H9 (cell line): ENCODE data around the gene GP1BA. TPM values are rescaled to one million over a fixed set of nuclear protein-coding genes. Genes with fewer than 3 reads are reported as not detected.

Experiments
- DNase-seq: peaks from one replicate; pipeline ENCODE4 v3.0.0-alpha.2; 2017
- H2AFZ ChIP-seq: one replicate; pipeline ENCODE4 v1.6.1; 2013; ENCODE audit warnings: mild to moderate bottlenecking, low read length, control low read depth, moderate library complexity
- H2AK5ac ChIP-seq: 2 replicates; pipeline ENCODE4 v1.6.1; 2013; ENCODE audit warnings: low read length, control low read depth, mixed read lengths; ENCODE audit not compliant: insufficient read length
- H2BK120ac ChIP-seq: one replicate; pipeline ENCODE4 v1.6.1; 2013; ENCODE audit warnings: low read depth, mild to moderate bottlenecking, low read length, control low read depth, inconsistent platforms; ENCODE audit not compliant: poor library complexity, severe bottlenecking
- H2BK12ac ChIP-seq: 2 replicates; pipeline ENCODE4 v1.6.1; 2013; ENCODE audit warnings: low read length, control low read depth, mixed read lengths, low read depth; ENCODE audit not compliant: insufficient read length
- H2BK15ac ChIP-seq: 2 replicates; pipeline ENCODE4 v1.6.1; 2013; ENCODE audit warnings: low read depth, low read length, control low read depth
- H2BK20ac ChIP-seq: one replicate; pipeline ENCODE4 v1.6.1; 2013; ENCODE audit warnings: low read depth, mild to moderate bottlenecking, low read length, control low read depth, inconsistent platforms; ENCODE audit not compliant: poor library complexity, severe bottlenecking
- H2BK5ac ChIP-seq: 2 replicates; pipeline ENCODE4 v1.6.1; 2013; ENCODE audit warnings: low read length, control low read depth, mixed read lengths; ENCODE audit not compliant: insufficient read length
- H3K14ac ChIP-seq: 2 replicates; pipeline ENCODE4 v1.6.1; 2013; ENCODE audit warnings: low read length, control low read depth; ENCODE audit not compliant: insufficient read depth
- H3K18ac ChIP-seq: 2 replicates; pipeline ENCODE4 v1.6.1; 2013; ENCODE audit warnings: low read depth, mild to moderate bottlenecking, mixed read lengths, low read length, control low read depth; ENCODE audit not compliant: insufficient read length
- H3K23ac ChIP-seq: 2 replicates; pipeline ENCODE4 v1.6.1; 2013; ENCODE audit warnings: low read length, control low read depth, mixed read lengths, low read depth; ENCODE audit not compliant: insufficient read length
- H3K23me2 ChIP-seq: 2 replicates; pipeline ENCODE4 v1.6.1; 2013; ENCODE audit warnings: low read depth, mild to moderate bottlenecking, mixed read lengths, low read length, control low read depth; ENCODE audit not compliant: insufficient read length, poor library complexity, severe bottlenecking
- H3K27ac ChIP-seq: 2 replicates; pipeline ENCODE4 v1.5.1; 2013; ENCODE audit warnings: low read length, control low read depth, mixed read lengths, low read depth; ENCODE audit not compliant: insufficient read length
- H3K27me3 ChIP-seq: 2 replicates; pipeline ENCODE4 v1.6.1; 2013; ENCODE audit warnings: low read length, control low read depth, inconsistent platforms; ENCODE audit not compliant: insufficient read depth
- H3K4ac ChIP-seq: 2 replicates; pipeline ENCODE4 v1.6.1; 2013; ENCODE audit warnings: low read depth, mild to moderate bottlenecking, control low read depth, inconsistent platforms, low read length, moderate library complexity
- H3K4me1 ChIP-seq: 2 replicates; pipeline ENCODE4 v1.6.1; 2013; ENCODE audit warnings: low read length, control low read depth, inconsistent platforms; ENCODE audit not compliant: insufficient read depth
- H3K4me2 ChIP-seq: 2 replicates; pipeline ENCODE4 v1.6.1; 2013; ENCODE audit warnings: low read length, control low read depth, mixed read lengths; ENCODE audit not compliant: insufficient read length, insufficient read depth
- H3K56ac ChIP-seq: 2 replicates; pipeline ENCODE4 v1.6.1; 2013; ENCODE audit warnings: low read depth, mild to moderate bottlenecking, mixed read lengths, low read length, control low read depth; ENCODE audit not compliant: insufficient read length
- H3K79me1 ChIP-seq: 2 replicates; pipeline ENCODE4 v1.6.1; 2013; ENCODE audit warnings: low read depth, mild to moderate bottlenecking, moderate library complexity, low read length, control low read depth, inconsistent platforms; ENCODE audit not compliant: insufficient read depth, poor library complexity, severe bottlenecking
- H3K79me2 ChIP-seq: 2 replicates; pipeline ENCODE4 v1.6.1; 2013; ENCODE audit warnings: low read length, control low read depth, inconsistent platforms; ENCODE audit not compliant: insufficient read depth
- H3K9ac ChIP-seq: 2 replicates; pipeline ENCODE4 v1.6.1; 2013; ENCODE audit warnings: low read length, control low read depth, mixed read lengths; ENCODE audit not compliant: insufficient read length; ENCODE audit errors: extremely low read depth
- H3K9me3 ChIP-seq: one replicate; pipeline ENCODE4 v1.6.1; 2013; ENCODE audit warnings: low read depth, low read length, inconsistent platforms; ENCODE audit not compliant: control insufficient read depth
- H3T11ph ChIP-seq: one replicate; pipeline ENCODE4 v1.6.1; 2013; ENCODE audit warnings: mild to moderate bottlenecking, low read length, control low read depth, inconsistent platforms
- H4K20me1 ChIP-seq: one replicate; pipeline ENCODE4 v1.6.1; 2013; ENCODE audit not compliant: control insufficient read depth, insufficient read length, insufficient read depth
- H4K5ac ChIP-seq: 2 replicates; pipeline ENCODE4 v1.6.1; 2013; ENCODE audit warnings: low read depth, mild to moderate bottlenecking, mixed read lengths, low read length, control low read depth; ENCODE audit not compliant: insufficient read length
- H4K8ac ChIP-seq: replicated peaks from 2 replicates; pipeline ENCODE4 v1.6.1; 2013; ENCODE audit warnings: low read length, control low read depth, mixed read lengths, low read depth; ENCODE audit not compliant: insufficient read length
- H4K91ac ChIP-seq: 2 replicates; pipeline ENCODE4 v1.6.1; 2013; ENCODE audit warnings: low read depth, mild to moderate bottlenecking, moderate library complexity, mixed read lengths, low read length, control low read depth; ENCODE audit not compliant: insufficient read length
- H3K27ac Mint-ChIP-seq, 3 experiments: 2 replicates in 2 of 3; 3 replicates in 1 of 3; pipeline ENCODE4 v1.8.0; 2020 to 2021; ENCODE audit warnings: mixed read lengths in 3 of 3, mild to moderate bottlenecking in 1 of 3, moderate library complexity in 1 of 3
- H3K27me3 Mint-ChIP-seq: 2 replicates; pipeline ENCODE4 v1.8.0; 2021; ENCODE audit warnings: low read depth, mild to moderate bottlenecking, moderate library complexity, mixed read lengths
- H3K36me3 Mint-ChIP-seq, 3 experiments: 2 replicates in 2 of 3; 3 replicates in 1 of 3; pipeline ENCODE4 v1.8.0; 2020 to 2021; ENCODE audit warnings: low read depth in 3 of 3, mixed read lengths in 3 of 3; ENCODE audit not compliant: insufficient read depth in 1 of 3
- H3K4me1 Mint-ChIP-seq, 2 experiments: 2 replicates each; pipeline ENCODE4 v1.8.0; 2020; ENCODE audit warnings: mixed read lengths in 2 of 2
- H3K4me3 Mint-ChIP-seq, 2 experiments: 2 replicates in 1 of 2; 3 replicates in 1 of 2; pipeline ENCODE4 v1.8.0; 2020 to 2021; ENCODE audit warnings: mild to moderate bottlenecking in 2 of 2, mixed read lengths in 2 of 2, moderate library complexity in 1 of 2
- H3K9me3 Mint-ChIP-seq, 2 experiments: 2 replicates in 1 of 2; 3 replicates in 1 of 2; pipeline ENCODE4 v1.8.0; 2020; ENCODE audit warnings: mild to moderate bottlenecking in 2 of 2, mixed read lengths in 2 of 2, moderate library complexity in 1 of 2
- WGBS: extraction: QIAGEN DNeasy Blood & Tissue Kit; methylation state at CpG from one replicate; pipeline ENCODE4 v1.1.7; 2013; ENCODE audit warnings: missing lambda C conversion rate, low lambda C conversion rate, mixed read lengths; ENCODE audit not compliant: insufficient read length; ENCODE audit errors: extremely low coverage; 5-methylcytosine and 5-hydroxymethylcytosine counted together
- total RNA-seq: library from RNA; stranded (reverse); gene quantifications from 2 replicates; pipeline ENCODE4 v1.2.1, GENCODE V29; 2021
- TF ChIP-seq, protein P1 (sequence below): fragments of 200-600 bp; sonication (generic); conservative IDR thresholded peaks from 3 replicates; pipeline ENCODE4 v1.8.0; 2021; ENCODE audit warnings: antibody characterized with exemption, mild to moderate bottlenecking

The GP1BA gene
- total RNA-seq, 1 experiment from 2014 or later = not detected

DNA sequence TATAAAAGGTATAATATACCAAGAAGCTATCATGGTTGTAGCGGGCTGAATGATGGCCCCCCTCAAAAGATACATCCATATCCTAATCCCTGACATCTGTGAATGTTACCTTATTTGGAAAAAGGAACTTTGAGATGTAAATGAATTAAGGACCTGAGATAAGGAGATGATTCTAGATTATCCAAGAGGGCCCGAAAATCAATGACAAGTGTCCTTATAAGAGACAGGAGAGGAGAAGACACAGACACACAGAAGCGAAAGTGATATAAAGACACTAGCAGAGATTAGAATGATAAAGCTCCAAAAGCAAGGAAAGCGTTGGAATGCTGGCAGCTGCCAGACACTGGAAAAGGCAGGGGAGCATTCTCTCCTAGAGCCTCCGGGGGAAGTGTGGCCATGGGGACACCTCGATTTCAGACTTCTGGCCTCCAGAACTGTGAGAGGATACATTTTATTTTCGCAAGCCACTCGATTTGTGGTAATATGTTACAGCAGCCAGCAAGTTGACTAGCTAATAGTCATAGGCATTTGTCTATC, 12.5 kb upstream of the GP1BA start:
- no peaks in the 10 kb centered on the region for H3K9me3 Mint-ChIP-seq
- H3K56ac ChIP-seq = no peak overlapping the region
- peak; percentile 40 for DNase-seq
- no peak overlapping the region for H3K23ac ChIP-seq
- no peak overlapping the region for H3K4me3 Mint-ChIP-seq
- H2BK20ac ChIP-seq = no peak overlapping the region
- H3K14ac ChIP-seq = no peak overlapping the region
- WGBS = no CpG with 5 or more reads among the region's 8 CpGs
- H2AK5ac ChIP-seq = no peak overlapping the region
- no peaks in the 10 kb centered on the region for H3K79me1 ChIP-seq
- TF ChIP-seq, protein P1, sequence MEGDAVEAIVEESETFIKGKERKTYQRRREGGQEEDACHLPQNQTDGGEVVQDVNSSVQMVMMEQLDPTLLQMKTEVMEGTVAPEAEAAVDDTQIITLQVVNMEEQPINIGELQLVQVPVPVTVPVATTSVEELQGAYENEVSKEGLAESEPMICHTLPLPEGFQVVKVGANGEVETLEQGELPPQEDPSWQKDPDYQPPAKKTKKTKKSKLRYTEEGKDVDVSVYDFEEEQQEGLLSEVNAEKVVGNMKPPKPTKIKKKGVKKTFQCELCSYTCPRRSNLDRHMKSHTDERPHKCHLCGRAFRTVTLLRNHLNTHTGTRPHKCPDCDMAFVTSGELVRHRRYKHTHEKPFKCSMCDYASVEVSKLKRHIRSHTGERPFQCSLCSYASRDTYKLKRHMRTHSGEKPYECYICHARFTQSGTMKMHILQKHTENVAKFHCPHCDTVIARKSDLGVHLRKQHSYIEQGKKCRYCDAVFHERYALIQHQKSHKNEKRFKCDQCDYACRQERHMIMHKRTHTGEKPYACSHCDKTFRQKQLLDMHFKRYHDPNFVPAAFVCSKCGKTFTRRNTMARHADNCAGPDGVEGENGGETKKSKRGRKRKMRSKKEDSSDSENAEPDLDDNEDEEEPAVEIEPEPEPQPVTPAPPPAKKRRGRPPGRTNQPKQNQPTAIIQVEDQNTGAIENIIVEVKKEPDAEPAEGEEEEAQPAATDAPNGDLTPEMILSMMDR = 0 out of 3 replicates have a peak, but pooled peaks have one; percentile 11
- no peaks in the 10 kb centered on the region for H3K23me2 ChIP-seq
- H3T11ph ChIP-seq = no peak overlapping the region
- H2BK12ac ChIP-seq = no peak overlapping the region
- no peaks in the 10 kb centered on the region for H4K20me1 ChIP-seq
- H3K18ac ChIP-seq = no peak overlapping the region
- no peaks in the 10 kb centered on the region for H3K27me3 ChIP-seq
- H3K9me3 ChIP-seq = no peaks in the 10 kb centered on the region
- no peak overlapping the region for H3K4ac ChIP-seq
- no peak overlapping the region for H2BK15ac ChIP-seq
- H2BK5ac ChIP-seq = no peak overlapping the region
- H3K27me3 Mint-ChIP-seq = no peaks in the 10 kb centered on the region; the same call in 1 of the 2 replicates
- peaks cover 7% of the 10 kb centered on the region in 2 experiments for H3K4me1 Mint-ChIP-seq
- H4K91ac ChIP-seq = no peak overlapping the region
- no peaks in the 10 kb centered on the region for H3K36me3 Mint-ChIP-seq
- no peak overlapping the region for H3K4me2 ChIP-seq
- H2BK120ac ChIP-seq = no peak overlapping the region
- H3K27ac ChIP-seq = no peak overlapping the region
- H3K79me2 ChIP-seq = no peaks in the 10 kb centered on the region
- H3K4me1 ChIP-seq = peaks cover 3% of the 10 kb centered on the region; the same call in 1 of the 2 replicates
- H4K8ac ChIP-seq = no peak overlapping the region
- H3K9ac ChIP-seq = no peak overlapping the region
- H4K5ac ChIP-seq = no peak overlapping the region
- peak overlapping the region in 1 of 3 experiments; percentile 89; a peak in 2 of 7 replicates for H3K27ac Mint-ChIP-seq
- H2AFZ ChIP-seq = no peak overlapping the region
